Measurements from ENCODE around the gene STUM.

DNA sequence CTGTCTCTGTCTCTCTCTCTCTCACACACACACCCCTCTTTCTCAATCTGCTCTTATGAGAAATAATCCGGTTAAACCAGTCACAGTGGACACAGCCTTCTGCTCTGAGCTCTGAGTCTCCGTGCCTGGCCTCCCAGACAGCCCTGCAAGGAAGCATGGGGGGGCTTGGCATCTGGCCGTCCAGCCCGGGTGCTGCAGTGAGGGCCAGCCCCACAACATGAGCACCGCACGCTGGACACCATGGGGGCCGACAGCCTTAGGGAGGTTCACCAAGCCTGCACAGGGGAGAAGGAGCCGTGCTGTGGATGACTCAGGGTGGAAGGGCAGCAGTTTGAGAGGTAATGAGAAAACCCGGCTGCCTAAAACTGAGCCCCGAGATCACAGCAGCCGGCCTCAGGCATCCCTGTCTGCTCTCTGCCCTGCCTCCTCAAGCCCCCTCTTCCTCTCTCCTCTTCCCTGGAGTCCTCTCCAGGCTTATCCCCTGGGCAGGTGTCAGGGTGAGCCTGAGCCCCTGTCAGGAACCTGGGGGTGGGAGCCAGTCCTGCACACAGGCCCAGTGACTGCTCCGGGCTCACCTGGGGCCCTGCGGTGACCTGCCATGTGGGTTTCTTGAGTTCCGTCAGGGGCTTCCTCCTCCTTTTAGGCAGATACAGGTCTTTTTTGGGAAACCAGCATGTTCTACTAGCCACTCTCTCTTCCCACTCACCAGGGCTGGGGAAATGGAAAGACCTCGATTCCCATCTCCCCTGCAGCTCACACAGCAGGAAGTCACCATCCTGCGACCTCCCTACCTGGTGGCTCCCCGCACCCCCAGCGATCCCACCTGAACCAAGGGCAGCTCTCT, 97.7 kb downstream of the STUM start:
- TF ChIP-seq, protein P1, sequence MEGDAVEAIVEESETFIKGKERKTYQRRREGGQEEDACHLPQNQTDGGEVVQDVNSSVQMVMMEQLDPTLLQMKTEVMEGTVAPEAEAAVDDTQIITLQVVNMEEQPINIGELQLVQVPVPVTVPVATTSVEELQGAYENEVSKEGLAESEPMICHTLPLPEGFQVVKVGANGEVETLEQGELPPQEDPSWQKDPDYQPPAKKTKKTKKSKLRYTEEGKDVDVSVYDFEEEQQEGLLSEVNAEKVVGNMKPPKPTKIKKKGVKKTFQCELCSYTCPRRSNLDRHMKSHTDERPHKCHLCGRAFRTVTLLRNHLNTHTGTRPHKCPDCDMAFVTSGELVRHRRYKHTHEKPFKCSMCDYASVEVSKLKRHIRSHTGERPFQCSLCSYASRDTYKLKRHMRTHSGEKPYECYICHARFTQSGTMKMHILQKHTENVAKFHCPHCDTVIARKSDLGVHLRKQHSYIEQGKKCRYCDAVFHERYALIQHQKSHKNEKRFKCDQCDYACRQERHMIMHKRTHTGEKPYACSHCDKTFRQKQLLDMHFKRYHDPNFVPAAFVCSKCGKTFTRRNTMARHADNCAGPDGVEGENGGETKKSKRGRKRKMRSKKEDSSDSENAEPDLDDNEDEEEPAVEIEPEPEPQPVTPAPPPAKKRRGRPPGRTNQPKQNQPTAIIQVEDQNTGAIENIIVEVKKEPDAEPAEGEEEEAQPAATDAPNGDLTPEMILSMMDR (conservative IDR thresholded peaks at IDR 0.05), result no peak
- TF ChIP-seq ZFX (IDR thresholded peaks at IDR 0.05), result no peak
